GM21717 (cell line): ENCODE measurements around the gene SLC2A13.
"Not testable (repeated sequence)": the region's sequence is repeated elsewhere in the genome, so short reads cannot be mapped to it uniquely, and the experiment has no call there.

Experiments used
- ATAC-seq: cut with Tn5 transposase; IDR thresholded peaks from one replicate; pipeline ENCODE4 v1.9.1; 2021; ENCODE audit warnings: mild to moderate bottlenecking, moderate library complexity; ENCODE audit not compliant: unreplicated experiment

The SLC2A13 gene

DNA sequence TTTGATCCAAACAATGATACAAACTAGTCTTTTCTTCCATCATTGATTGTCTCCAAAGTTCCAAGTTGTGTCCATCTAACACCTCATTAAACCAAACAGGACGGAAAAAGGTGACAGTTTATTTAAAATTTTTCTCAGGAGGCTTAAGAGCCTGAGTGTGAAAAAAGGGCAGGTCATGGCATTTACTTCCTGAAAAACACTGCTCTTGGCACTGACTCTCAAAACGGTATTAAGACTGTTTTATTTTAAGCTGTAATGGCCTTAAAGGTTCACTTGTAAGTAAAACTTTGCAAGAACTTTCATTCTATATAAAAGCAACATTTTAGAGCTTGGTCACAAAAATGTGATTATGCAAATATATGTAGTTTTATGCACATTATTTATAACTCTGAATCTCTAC lies 222.5 kb downstream of the SLC2A13 start:
- no peak for ATAC-seq

DNA sequence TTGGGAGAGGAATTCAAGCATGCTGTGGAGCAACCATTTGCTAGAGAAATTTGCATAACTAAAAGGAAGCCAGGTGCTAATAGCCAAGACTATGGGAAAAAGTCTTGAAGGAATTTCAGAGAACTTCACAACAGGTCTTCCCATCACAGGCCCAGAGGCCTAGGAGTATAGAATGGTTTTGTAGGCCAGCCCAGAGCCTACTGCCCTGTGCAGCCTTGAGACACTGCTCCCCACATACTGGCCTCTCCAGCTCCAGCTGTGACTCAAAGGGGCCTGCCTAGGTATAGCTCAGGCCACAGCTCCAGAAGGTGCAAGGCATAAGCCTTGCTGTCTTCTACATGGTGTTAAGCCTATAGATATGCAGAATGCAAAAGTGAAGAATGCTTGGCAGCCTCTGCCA lies 227.1 kb downstream of the SLC2A13 start:
- no peak for ATAC-seq

DNA sequence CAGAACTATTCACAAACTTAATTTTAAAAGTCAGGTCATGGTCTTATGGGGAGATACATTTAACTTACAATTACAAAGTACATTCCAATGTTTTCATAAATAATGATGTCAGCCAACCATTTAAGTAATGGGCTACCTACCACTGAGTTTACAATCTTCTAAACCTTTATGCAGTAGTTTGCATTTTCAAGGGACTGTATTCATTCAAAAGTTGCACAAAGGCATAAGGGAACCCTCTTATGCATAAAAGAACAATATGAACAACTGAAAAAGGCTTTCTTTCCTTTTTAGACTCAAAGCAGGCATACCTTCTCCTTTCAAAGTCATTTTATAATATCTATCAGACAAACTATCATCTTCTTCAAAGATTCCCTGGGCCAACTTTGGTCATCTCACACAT lies 230.2 kb downstream of the SLC2A13 start:
- no peak for ATAC-seq

DNA sequence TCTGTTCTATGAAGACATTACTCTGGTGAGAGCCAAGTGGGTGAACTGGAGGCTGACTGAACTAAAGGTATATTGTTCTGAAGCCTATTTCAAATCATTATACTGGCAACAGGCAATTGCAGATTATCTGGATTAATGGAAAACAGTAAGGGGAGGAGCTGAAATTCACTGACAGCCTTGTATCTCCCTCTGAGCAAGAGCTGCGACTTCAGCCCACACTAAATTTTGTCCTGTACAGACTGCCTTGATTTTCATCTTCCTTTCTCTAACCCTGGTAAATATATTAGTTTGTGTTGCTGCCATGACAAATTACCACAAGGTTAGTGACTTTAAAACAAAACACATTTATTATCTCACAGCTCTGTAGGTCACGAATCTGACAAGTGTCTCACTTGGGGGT lies 231.1 kb downstream of the SLC2A13 start:
- ATAC-seq: no peak

DNA sequence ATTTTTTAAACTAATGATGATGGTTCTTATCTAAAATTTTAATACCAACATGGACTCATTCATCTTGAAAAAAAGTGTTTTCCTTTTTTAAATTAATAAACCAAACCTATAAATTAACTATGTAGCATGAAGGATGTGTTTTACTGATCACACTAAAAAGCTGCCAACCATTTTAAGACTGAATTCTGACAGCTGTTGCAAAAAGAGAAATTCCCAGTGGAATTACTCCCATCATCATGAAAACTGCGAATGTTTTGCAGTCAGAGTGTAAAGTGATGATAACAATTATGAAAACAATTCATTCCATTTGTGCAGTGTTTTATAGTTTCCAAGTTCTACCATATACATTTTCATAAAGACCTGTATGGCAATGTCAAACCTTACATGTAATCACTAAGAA lies 232.8 kb downstream of the SLC2A13 start:
- no peak for ATAC-seq

DNA sequence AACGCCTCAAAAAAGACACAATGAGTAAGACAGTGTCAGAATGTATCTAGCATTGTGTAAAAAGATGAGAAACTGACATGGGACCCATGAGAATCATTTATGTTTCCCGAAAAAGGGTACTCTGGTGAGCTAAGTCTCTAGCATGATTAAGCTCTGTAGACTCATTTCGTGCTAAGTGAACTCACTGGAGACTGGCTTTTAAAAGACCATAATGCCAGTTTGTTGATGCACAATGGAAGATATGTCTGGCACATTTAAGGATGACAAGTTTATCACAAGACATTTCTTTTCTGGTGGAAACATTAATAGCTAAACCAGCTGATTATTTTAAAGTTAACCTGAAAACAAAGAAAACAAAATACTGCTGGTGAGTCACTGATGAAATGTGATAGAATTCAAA lies 233.5 kb downstream of the SLC2A13 start:
- no peak for ATAC-seq

DNA sequence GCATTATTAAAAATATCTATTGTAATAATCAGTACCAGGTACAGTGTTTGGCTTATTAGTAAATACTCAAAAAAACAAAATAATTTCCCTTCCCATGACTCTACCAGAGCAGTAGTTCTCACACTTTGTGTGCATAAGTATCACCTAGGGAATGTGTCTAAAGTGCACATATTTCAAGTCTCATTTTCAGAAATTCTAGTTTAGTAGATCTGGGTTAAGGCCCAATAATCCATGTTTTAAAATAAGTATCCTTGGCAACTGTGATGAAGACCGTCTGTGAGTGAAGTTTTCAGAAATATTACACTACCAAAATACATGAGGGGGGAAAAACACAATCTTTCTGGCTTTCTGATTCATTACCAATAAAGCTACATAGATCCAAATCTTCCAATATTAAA lies 237.6 kb downstream of the SLC2A13 start:
- ATAC-seq: no peak

DNA sequence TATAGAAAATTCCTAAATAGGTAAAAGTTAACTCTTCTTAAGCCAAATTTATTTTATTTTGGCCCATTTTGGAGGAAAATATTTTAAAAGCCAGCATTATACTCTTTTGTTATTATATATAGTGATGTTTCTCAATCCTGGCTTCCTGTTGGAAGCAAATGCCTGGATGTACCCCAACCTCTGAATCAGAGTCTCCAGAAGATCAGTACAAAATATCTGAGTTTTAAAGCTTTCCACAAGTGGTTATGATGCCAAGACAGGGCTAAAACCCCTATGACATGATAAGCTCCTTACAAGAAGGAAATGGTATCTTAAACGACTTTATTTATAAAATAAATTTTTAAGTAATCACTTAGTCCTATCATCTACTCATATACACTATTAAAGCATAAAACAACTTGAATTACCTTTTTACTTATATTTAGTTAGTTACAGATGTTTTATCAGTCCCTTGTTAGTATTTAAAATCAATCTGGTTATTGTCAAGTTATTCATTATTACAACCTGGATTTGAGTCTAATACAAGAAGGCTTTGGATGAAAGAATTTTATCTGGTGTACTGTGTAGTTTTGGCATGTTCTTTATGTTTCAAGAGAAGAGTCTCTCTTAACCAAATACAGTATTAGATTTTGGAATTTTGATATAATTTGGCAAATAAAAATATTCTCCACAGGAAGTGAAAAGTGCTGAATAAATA lies 238.1 kb downstream of the SLC2A13 start:
- ATAC-seq: no peak

DNA sequence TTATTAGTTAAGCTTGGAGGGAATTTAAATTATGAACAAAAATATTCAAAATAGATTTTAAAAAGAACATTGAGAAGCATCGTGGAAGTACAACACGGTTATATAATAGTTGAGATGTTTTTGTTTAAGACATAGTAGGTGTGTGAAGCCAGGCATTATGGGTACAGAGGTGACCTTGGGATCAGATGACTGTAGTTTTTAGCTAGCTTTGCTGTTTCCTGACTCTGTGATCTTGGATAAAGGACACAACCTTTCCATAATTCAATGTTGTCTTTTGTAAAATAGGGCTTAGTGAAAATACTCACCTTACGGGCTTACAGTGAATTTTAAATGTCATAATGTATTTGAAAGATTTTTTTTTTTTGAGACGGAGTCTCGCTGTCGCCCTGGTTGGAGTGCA lies 239.7 kb downstream of the SLC2A13 start:
- no peak for ATAC-seq

DNA sequence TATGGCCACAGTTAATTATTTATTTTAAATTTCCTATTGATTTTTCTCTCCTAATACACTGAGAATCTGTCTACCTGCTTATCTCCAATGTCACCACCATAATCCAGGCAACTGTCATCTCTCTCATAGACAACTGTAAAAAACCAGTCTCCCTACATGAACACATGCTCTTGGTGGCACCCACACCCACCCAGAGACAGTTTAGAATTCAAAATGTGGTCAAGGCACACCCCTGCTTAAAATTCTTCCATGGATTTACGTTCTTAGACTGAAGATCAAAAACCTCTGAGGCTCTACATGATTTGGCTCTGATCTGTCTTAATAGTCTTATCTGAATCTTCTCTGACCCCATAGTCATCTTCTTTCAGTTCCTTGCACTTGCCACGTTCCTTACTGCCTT lies 245.2 kb downstream of the SLC2A13 start:
- ATAC-seq: no peak

DNA sequence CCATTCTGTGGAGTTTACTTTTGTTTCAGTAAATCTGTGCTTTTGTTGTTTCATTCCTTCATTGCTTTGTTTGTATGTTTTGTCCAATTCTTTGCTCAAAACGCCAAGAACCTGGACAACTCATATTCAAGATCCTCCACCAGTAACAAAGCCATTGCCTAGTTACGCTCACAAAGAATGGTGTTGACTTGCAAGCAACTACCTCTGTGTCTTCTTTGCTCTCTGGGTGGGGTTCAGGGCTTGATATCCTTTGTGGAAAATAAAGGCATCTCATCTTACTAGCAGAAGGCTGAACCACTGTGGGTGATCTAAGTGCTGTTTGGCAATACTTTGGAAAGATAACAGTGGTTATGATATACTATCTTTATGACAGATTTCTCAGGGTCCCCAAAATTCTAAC lies 252.9 kb downstream of the SLC2A13 start:
- ATAC-seq: no peak

DNA sequence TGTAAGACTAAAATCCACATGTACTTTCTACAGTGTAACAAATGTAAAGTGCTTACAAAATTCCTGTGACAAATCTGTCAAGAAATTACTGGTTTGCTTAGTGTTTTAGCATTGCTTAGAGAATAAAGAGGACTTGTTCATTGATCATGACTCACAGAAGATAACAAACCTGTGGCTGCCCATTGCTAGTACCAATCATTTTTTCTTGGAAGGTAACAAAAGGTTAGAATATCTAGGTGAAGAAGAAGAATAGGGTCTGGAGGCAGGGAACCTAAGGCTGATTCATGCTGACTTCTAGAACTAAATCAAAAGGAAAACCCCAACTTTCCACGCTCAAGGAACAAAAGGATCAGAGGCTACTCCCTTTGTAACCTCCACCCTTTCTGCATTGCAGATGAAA lies 253.5 kb downstream of the SLC2A13 start:
- no peak for ATAC-seq

DNA sequence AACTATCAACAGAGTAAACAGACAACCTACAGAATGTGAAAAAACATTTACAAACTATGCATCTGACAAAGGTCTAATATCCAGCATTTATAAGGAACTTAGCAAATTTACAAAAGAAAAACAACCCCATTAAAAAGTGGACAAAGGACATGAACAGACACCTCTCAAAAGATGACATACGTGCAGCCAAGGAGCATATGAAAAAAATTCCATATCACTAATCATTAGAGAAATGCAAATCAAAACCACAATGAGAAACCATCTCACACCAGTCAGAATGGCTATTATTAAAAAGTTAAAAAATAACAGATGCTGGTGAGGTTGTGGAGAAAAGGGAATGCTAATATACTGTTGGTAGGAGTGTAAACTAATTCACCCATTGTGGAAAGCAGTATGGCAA lies 257.7 kb downstream of the SLC2A13 start:
- ATAC-seq: not testable (repeated sequence)

DNA sequence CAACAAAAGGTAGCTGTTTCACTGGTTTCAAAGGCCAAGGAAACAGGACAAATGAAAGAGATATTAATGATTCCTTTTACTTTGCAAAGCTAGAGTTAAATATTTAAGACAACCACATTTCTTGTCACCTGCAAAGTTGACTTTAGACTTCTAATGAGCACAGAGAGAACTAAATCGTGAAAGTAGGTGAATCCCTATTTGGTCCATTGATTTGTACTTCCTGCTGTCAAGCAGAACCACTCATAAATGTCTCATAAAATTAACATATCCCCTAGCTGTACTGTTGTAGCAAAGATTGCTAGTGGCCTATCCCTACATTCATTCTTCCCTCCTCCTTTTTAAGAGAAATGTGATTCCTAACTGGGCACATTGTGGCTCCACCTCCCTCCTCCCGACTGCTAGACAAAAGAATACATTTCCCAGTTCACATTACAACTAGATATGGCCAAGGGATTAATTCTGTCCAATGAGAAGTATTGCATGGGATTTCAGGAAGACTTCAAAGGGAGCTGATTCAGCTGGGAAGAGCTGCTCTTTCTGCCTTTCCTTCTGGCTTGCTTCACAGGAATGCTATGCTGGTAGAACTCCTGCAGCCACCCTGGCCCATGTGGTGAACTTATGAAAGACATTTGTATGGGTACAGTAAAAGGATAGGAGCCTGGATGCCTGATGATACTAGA lies 258.8 kb downstream of the SLC2A13 start:
- no peak for ATAC-seq

DNA sequence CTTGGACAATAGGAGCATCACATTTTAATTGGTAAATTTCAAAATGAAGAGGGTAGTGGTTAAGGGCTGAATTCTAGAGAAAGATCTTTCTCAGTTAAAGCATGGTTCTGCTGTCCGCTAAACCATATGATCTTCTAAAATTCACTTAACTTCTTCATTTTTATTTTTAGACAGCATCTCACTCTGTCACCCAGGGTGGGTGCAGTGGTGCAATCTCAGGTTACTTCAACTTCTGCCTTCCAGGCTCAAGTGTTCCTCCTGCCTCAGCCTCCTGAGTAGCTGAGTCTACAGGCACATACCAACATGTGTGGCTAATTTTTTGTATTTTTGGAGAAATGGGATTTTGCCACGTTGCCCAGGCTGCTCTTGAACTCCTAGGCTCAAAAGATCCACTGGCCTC lies 259.6 kb downstream of the SLC2A13 start:
- no peak for ATAC-seq

DNA sequence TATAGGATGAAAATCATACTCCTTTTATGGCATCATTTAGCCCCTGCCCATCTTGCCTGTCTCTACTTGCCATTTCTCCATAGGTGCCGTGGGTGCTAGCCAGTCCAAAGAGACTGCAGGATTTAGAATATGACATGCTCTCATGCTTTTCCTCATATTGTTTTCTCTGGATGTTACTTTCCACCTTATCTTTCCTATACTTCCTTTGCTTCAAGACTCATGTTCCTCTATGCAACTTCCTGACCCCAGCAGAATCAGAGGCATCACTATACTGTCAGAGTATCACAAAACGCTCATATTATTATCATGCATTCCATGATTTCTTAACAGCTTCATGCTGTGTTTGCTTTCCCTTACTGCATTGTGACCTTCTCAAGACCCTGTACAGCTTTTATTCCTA lies 265.5 kb downstream of the SLC2A13 start:
- no peak for ATAC-seq

DNA sequence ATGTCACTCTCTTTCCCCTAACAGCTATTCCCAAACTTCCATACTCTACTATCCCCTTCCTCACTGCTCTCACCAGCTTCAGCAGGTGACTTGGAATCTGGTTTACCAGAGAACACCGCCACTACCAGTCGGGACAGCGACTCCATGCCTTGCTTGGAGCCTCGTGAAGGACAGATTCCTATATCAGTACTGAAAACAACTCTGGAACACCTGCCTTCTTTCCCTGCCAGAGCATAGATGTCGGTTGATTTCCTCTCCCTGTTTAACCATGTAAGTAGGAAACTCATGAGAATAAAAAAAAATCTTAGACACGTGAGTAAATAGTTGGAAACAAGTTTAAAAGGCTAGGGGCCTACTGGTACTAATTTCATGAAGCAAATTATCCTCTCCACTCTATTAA lies 266.8 kb downstream of the SLC2A13 start:
- ATAC-seq: no peak

DNA sequence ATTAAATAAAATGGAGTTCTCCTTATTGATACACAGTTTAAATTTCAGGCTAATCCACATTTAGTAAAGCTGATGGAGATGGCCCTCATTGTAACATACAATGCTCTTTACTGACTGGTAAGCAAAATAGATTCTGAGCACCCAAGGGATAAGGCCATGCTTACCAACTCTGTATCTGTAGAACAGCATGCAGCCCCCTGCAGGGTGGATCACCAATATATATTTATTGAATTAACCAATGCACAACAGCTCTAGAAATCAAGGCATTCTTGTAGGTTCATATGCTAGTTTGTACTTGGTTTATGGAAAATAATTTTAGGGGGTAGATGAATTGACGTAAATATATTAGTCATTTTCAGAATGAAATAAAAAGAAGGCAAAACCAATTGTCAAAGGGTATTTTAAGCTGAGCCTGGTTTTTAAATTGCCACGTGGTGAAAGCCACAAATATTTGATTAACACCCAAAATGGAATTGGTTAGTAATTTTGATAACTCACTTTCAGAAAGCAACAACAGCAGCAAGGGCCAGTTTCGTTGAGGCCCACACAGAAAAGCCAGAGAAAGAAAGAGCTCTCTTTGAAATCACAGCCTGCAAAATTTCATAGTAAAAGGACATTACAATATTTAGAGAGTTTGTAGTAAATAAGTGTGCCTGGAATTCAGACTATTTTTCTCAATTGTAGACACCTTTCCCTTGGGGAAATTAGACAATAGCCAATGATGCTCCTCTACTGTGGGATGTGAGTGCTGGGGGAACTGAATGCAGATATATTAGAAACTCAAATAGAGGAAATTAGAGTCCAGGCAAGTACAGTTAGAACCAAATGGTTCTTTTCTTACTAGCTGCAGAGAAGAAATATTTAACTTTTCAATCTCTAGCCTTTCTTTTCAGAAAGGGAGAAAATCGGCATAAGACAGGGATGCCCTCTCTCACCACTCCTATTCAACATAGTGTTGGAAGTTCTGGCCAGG lies 270.1 kb downstream of the SLC2A13 start:
- peak; percentile 69 for ATAC-seq

DNA sequence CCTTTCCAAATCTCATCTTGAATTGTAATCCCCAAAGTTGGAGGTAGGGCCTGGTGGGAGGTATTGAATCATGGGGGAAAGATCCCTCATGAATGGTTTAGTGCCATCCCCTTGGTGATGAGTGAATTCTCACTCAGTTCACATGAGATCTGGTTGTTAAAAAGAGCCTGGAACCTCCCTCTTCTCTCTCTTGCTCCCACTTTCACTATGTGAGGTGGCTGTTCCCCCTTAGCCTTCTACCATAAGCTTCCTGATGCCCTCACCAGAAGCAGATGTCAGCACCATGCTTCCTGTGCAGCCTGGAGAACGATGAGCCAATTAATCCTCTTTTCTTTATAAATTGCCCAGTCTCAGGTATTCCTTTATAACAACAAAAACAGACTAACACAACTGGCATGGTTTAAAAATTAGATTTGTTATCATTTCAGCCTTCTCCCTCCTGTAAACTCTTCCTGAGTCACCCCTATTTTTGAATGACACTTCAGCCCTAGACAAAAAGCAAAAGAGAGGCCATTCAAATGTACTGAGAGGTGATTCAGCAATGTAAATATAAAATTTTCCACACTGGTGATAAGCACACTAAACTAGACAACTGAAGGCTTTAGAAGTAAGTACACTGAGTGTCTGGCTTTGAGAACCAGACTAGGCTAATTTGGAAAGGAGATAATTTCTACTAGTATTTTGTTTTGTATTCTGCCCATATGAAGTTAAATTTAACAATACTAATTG lies 274.1 kb downstream of the SLC2A13 start:
- no peak for ATAC-seq

DNA sequence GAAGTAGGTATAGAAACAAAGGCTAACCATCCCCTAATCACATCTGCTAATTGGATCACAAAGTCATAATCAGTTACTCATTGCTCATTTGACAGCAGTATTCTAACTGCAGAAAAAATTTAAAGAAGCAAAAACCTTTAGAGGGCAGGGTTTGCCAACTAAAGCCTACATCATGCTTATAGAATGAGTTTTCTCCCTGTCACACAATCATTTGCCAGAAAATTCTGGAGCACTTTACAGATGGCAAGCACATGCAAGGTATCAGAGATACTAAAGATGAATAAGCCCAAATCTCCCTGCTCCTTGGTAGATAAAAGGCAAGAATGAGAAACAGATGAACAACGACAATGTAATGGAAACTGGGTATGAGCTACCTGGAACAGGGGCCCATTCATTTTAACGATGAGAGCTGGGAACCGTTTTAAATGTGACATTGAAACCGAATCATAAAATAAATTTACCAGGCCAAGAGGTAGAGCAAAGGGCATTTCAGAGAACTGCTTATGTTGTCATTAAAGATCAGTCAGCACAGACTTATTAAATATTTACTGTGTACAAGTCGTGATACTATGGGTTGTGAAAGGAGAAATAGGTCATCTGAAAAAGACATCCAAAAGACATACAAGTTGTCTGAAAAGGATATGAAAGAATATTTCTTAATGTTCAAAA lies 274.9 kb downstream of the SLC2A13 start:
- ATAC-seq: no peak
